ENCODE results near the gene CELF4. TPM values are rescaled to one million over a fixed set of nuclear protein-coding genes. Genes with fewer than 3 reads are reported as not detected.
"Not testable (repeated sequence)": the region's sequence is repeated elsewhere in the genome, so short reads cannot be mapped to it uniquely, and the experiment has no call there.

The CELF4 gene
- total and polyA plus RNA-seq, 4 donors: 0.24 to 3.0 (median 1.3) TPM

GRCh38 chr18:37464257-37464656, 101.3 kb downstream of the CELF4 start:
- Histone ChIP-seq H3K9ac (ENCODE audit: insufficient read depth in 1 of 2, low read length in 2 of 2) (no peak overlapping the region), H3K27ac (ENCODE audit: low read depth in 1 of 2, low read length in 1 of 2) (no peak overlapping the region), H3K9me3 (ENCODE audit: control insufficient read depth in 4 of 4, insufficient read depth in 3 of 4, low read length in 3 of 4) (no peaks in the 10 kb centered on the region), H3K27me3 (ENCODE audit: control insufficient read depth in 3 of 3, insufficient read depth in 3 of 3, low read length in 2 of 3) (no peaks in the 10 kb centered on the region), H3K4me1 (ENCODE audit: control insufficient read depth in 5 of 5, insufficient read depth in 5 of 5, low read length in 5 of 5) (peaks cover 0 to 30% (median 6%) of the 10 kb centered on the region in 5 donors), H3K4me3 (no peak overlapping the region), H3K36me3 (ENCODE audit: control insufficient read depth in 4 of 4, insufficient read depth in 4 of 4, low read length in 4 of 4) (no peaks in the 10 kb centered on the region)
- no peak for TF ChIP-seq CTCF (IDR thresholded peaks at IDR 0.05; ENCODE audit: control extremely low read depth, extremely low read depth)
- DNase-seq: no peak
- WGBS, 2 donors: 68 to 80% methylated on average over 2 of the region's 2 CpGs
- ATAC-seq (ENCODE audit: insufficient read depth, low FRiP score): no peak

GRCh38 chr18:37461329-37461728, 104.3 kb downstream of the CELF4 start:
- WGBS, 2 donors: 70 to 81% methylated on average over 6 of the region's 6 CpGs
- not testable (repeated sequence) for ATAC-seq (ENCODE audit: insufficient read depth, low FRiP score)

GRCh38 chr18:37460604-37461003, 105.0 kb downstream of the CELF4 start:
- no peaks in the 10 kb centered on the region for H3K36me3 ChIP-seq (ENCODE audit: control insufficient read depth in 4 of 4, insufficient read depth in 4 of 4, low read length in 4 of 4)
- WGBS, 2 donors: 84 to 89% methylated on average over 1 of the region's 1 CpG
- peaks cover 0 to 36% (median 15%) of the 10 kb centered on the region in 5 donors for H3K4me1 ChIP-seq (ENCODE audit: control insufficient read depth in 5 of 5, insufficient read depth in 5 of 5, low read length in 5 of 5)
- no peak overlapping the region for H3K9ac ChIP-seq (ENCODE audit: insufficient read depth in 1 of 2, low read length in 2 of 2)
- no peak for TF ChIP-seq CTCF (IDR thresholded peaks at IDR 0.05; ENCODE audit: control extremely low read depth, extremely low read depth)
- H3K4me3 ChIP-seq: no peak overlapping the region
- peak in 2 of 3 donors; percentile 56 to 61 for DNase-seq
- no peak for ATAC-seq (ENCODE audit: insufficient read depth, low FRiP score)
- no peaks in the 10 kb centered on the region for H3K27me3 ChIP-seq (ENCODE audit: control insufficient read depth in 3 of 3, insufficient read depth in 3 of 3, low read length in 2 of 3)
- H3K9me3 ChIP-seq (ENCODE audit: control insufficient read depth in 4 of 4, insufficient read depth in 3 of 4, low read length in 3 of 4): no peaks in the 10 kb centered on the region
- no peak overlapping the region for H3K27ac ChIP-seq (ENCODE audit: low read depth in 1 of 2, low read length in 1 of 2)

More at GRCh38 chr18:37461329-37461728, 104.3 kb downstream of the CELF4 start:
- H3K27ac ChIP-seq (ENCODE audit: low read depth in 1 of 2, low read length in 1 of 2); H3K36me3 ChIP-seq (ENCODE audit: control insufficient read depth in 4 of 4, insufficient read depth in 4 of 4, low read length in 4 of 4); H3K9ac ChIP-seq (ENCODE audit: insufficient read depth in 1 of 2, low read length in 2 of 2); H3K27me3 ChIP-seq (ENCODE audit: control insufficient read depth in 3 of 3, insufficient read depth in 3 of 3, low read length in 2 of 3); DNase-seq; H3K9me3 ChIP-seq (ENCODE audit: control insufficient read depth in 4 of 4, insufficient read depth in 3 of 4, low read length in 3 of 4); H3K4me3 ChIP-seq: not testable (repeated sequence)
- H3K4me1 ChIP-seq (ENCODE audit: control insufficient read depth in 5 of 5, insufficient read depth in 5 of 5, low read length in 5 of 5): peaks cover 0 to 42% (median 15%) of the 10 kb centered on the region in 5 donors

- TF ChIP-seq CTCF (IDR thresholded peaks at IDR 0.05; ENCODE audit: control extremely low read depth, extremely low read depth): no peak
- no peak overlapping the region for H3K4me3 ChIP-seq
- WGBS, 2 donors: 81 to 86% methylated on average over 6 of the region's 6 CpGs
These were observed 106.9 kb downstream of the CELF4 start for GRCh38 chr18:37458697-37459096.

More at GRCh38 chr18:37458697-37459096, 106.9 kb downstream of the CELF4 start:
- Histone ChIP-seq H3K27ac (ENCODE audit: low read depth in 1 of 2, low read length in 1 of 2) (no peak overlapping the region), H3K9ac (ENCODE audit: insufficient read depth in 1 of 2, low read length in 2 of 2) (no peak overlapping the region), H3K36me3 (ENCODE audit: control insufficient read depth in 4 of 4, insufficient read depth in 4 of 4, low read length in 4 of 4) (no peaks in the 10 kb centered on the region), H3K27me3 (ENCODE audit: control insufficient read depth in 3 of 3, insufficient read depth in 3 of 3, low read length in 2 of 3) (no peaks in the 10 kb centered on the region), H3K4me1 (ENCODE audit: control insufficient read depth in 5 of 5, insufficient read depth in 5 of 5, low read length in 5 of 5) (peaks cover 0 to 39% (median 11%) of the 10 kb centered on the region in 5 donors), H3K9me3 (ENCODE audit: control insufficient read depth in 4 of 4, insufficient read depth in 3 of 4, low read length in 3 of 4) (no peaks in the 10 kb centered on the region)
- DNase-seq (no peak), ATAC-seq (ENCODE audit: insufficient read depth, low FRiP score) (no peak)
